HepG2 (cell line): Measurements from ENCODE around the gene SCMH1. TPM values are rescaled to one million over a fixed set of nuclear protein-coding genes. Genes with fewer than 3 reads are reported as not detected.

Experiments used
- EP300 ChIP-seq, 3 experiments: sonication (generic) in 1 of 3; formaldehyde crosslinking in 1 of 3; IDR thresholded peaks; 2 replicates each; pipeline versions ENCODE4 v1.5.1 to v1.6.1; 2011 to 2020; ENCODE audit warnings: low read depth in 2 of 3, low read length in 2 of 3, borderline replicate concordance in 1 of 3, improper control_type of control experiment in 1 of 3, mild to moderate bottlenecking in 1 of 3, missing genetic modification reagents in 1 of 3, moderate library complexity in 1 of 3
- FOXA1 ChIP-seq, 2 experiments: fragments of 450-650 bp in 1 of 2; sonication (generic) in 1 of 2; formaldehyde crosslinking in 1 of 2; IDR thresholded peaks; 2 replicates each; pipeline versions ENCODE4 v1.4.0 to v1.6.1; 2016 to 2020; ENCODE audit warnings: missing genetic modification reagents in 1 of 2
- JUND ChIP-seq: sonication (generic); formaldehyde crosslinking; IDR thresholded peaks from 2 replicates; pipeline ENCODE4 v1.8.0; 2022; ENCODE audit warnings: mild to moderate bottlenecking, missing genetic modification reagents
- MAFK ChIP-seq, 2 experiments: IDR thresholded peaks in 1 of 2; conservative IDR thresholded peaks in 1 of 2; 2 replicates each; pipeline ENCODE4 v1.6.1; 2011; ENCODE audit warnings: improper control_type of control experiment in 2 of 2, low read length in 2 of 2
- MED13 ChIP-seq: sonication (generic); formaldehyde crosslinking; IDR thresholded peaks from 2 replicates; pipeline ENCODE4 v1.5.0; 2020; ENCODE audit warnings: missing genetic modification reagents
- NFE2L1 ChIP-seq: sonication (generic); formaldehyde crosslinking; IDR thresholded peaks from 2 replicates; pipeline ENCODE4 v1.4.0; 2020; ENCODE audit warnings: missing genetic modification reagents, mild to moderate bottlenecking, borderline replicate concordance
- PHF21A ChIP-seq: sonication (generic); formaldehyde crosslinking; IDR thresholded peaks from 2 replicates; pipeline ENCODE4 v1.5.0; 2020; ENCODE audit warnings: mild to moderate bottlenecking, missing genetic modification reagents
- SCMH1 ChIP-seq: sonication (generic); formaldehyde crosslinking; IDR thresholded peaks from 2 replicates; pipeline ENCODE4 v1.9.0; 2021; ENCODE audit warnings: missing genetic modification reagents, mild to moderate bottlenecking, borderline replicate concordance
- TEAD2 ChIP-seq: sonication (generic); formaldehyde crosslinking; IDR thresholded peaks from 2 replicates; pipeline ENCODE4 v1.9.0; 2021; ENCODE audit warnings: missing genetic modification reagents
- ZBTB8A ChIP-seq: sonication (generic); formaldehyde crosslinking; IDR thresholded peaks from 2 replicates; pipeline ENCODE4 v1.4.0; 2020; ENCODE audit warnings: mild to moderate bottlenecking, low read depth, missing genetic modification reagents, borderline replicate concordance
- ZNF225 ChIP-seq: sonication (generic); formaldehyde crosslinking; IDR thresholded peaks from 2 replicates; pipeline ENCODE4 v1.4.0; 2020; ENCODE audit warnings: mild to moderate bottlenecking, missing genetic modification reagents
- ZNF530 ChIP-seq: sonication (generic); formaldehyde crosslinking; IDR thresholded peaks from 2 replicates; pipeline ENCODE4 v1.5.0; 2020; ENCODE audit warnings: low read depth, mild to moderate bottlenecking, missing genetic modification reagents
- ZNF747 ChIP-seq: sonication (generic); formaldehyde crosslinking; IDR thresholded peaks from 2 replicates; pipeline ENCODE4 v1.8.1; 2023; ENCODE audit warnings: missing genetic modification reagents, mild to moderate bottlenecking, borderline replicate concordance
- polyA plus RNA-seq, 8 experiments: library from polyadenylated mRNA; depleted of rRNA in 3 of 8; stranded (reverse) in 7 of 8; unstranded in 1 of 8; fragments of >200 nt; fragmentation: Illumina TruSeq in 4 of 8; extraction: Trizol in 4 of 8; gene quantifications; 2 replicates each; pipeline versions ENCODE4 v1.2.1 to v1.2.3, GENCODE V29; 2011 to 2016; ENCODE audit warnings: low read depth in 4 of 8, missing spikeins in 1 of 8, mixed read lengths in 1 of 8; ENCODE audit not compliant: insufficient read depth in 1 of 8
- total RNA-seq, 5 experiments: library from RNA; depleted of rRNA; stranded (reverse); fragments of >200 nt; fragmentation: Illumina TruSeq; extraction: Trizol; gene quantifications; 2 replicates each; pipeline ENCODE4 v1.2.3, GENCODE V29; 2016; ENCODE audit warnings: low read depth in 1 of 5
- TF ChIP-seq, protein P1 (sequence below): sonication (generic); formaldehyde crosslinking; IDR thresholded peaks from 2 replicates; pipeline ENCODE4 v1.4.0; 2020; ENCODE audit warnings: mild to moderate bottlenecking, missing genetic modification reagents
- TF ChIP-seq, protein P2 (sequence below): fragments of 450-650 bp; IDR thresholded peaks from 2 replicates; pipeline ENCODE4 v1.6.1; 2017
- TF ChIP-seq, protein P3 (sequence below): sonication (generic); formaldehyde crosslinking; IDR thresholded peaks from 2 replicates; pipeline ENCODE4 v1.8.0; 2022; ENCODE audit warnings: mild to moderate bottlenecking, missing genetic modification reagents, moderate library complexity
- TF ChIP-seq, protein P4 (sequence below): sonication (generic); formaldehyde crosslinking; IDR thresholded peaks from 2 replicates; pipeline ENCODE4 v1.5.0; 2020; ENCODE audit warnings: missing genetic modification reagents

The SCMH1 gene
- total and polyA plus RNA-seq, 2 of the 13 experiments (the other 11 are each of a cell fraction or from before 2014, with no cell fraction given), result 41.8 to 52.6 TPM

DNA sequence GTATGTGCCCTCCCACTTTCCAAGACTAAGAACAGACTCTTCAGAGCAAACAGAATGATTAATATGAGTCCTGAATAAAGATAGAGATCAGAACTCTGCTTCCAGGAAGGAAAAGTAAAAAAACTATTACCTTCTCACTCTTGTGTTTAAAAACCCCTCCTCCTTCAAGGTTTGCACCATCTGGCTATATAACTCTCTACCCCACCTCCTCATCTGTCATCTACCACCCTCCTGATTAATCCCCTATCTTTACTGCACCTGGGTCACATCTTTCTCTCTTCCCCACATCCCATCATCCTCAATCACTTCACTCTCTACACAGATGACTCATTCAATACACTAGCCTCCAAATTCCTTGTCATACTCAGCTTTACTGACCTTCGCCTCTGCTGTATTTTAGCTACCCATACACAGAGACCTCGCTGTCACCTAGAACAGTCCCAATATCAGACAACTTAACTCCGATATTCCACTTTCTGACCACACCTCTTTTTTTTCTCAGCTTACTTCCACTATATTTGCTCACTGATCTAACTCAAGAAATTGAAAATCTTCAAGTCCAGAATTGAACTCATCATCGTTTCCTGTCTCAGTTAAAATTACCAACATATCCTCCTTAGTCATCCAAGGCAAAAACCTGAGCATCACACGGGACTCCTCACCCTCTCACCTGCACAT is 3.7 kb downstream of the SCMH1 start (continued):
- TF ChIP-seq ZBTB8A (no peak), ZNF225 (CRISPR knock-in tag) (no peak), SCMH1 (CRISPR knock-in tag) (no peak), PHF21A (CRISPR knock-in tag) (no peak), JUND (peak; percentile 62; the same call in 1 of the 2 replicates), NFE2L1 (no peak), TEAD2 (CRISPR knock-in tag) (no peak), ZNF747 (CRISPR knock-in tag) (no peak), MAFK (conservative IDR thresholded peaks at IDR 0.05 in 1 of 2, IDR thresholded peaks at IDR 0.05 in 1 of 2; ENCODE audit: low read length in 2 of 2) (no peak), FOXA1 (IDR thresholded peaks at IDR 0.05) (no peak), FOXA1 (CRISPR knock-in tag; IDR thresholded peaks at IDR 0.05) (peak; percentile 63), ZNF530 (CRISPR knock-in tag) (no peak), MED13 (CRISPR knock-in tag) (no peak), EP300 (IDR thresholded peaks at IDR 0.05; ENCODE audit: low read depth in 2 of 2, low read length in 2 of 2) (peak in 1 of 2 experiments; percentile 15; a peak in 1 of 4 replicates), EP300 (CRISPR knock-in tag; IDR thresholded peaks at IDR 0.05; ENCODE audit: borderline replicate concordance) (no peak)
- TF ChIP-seq, protein P1, sequence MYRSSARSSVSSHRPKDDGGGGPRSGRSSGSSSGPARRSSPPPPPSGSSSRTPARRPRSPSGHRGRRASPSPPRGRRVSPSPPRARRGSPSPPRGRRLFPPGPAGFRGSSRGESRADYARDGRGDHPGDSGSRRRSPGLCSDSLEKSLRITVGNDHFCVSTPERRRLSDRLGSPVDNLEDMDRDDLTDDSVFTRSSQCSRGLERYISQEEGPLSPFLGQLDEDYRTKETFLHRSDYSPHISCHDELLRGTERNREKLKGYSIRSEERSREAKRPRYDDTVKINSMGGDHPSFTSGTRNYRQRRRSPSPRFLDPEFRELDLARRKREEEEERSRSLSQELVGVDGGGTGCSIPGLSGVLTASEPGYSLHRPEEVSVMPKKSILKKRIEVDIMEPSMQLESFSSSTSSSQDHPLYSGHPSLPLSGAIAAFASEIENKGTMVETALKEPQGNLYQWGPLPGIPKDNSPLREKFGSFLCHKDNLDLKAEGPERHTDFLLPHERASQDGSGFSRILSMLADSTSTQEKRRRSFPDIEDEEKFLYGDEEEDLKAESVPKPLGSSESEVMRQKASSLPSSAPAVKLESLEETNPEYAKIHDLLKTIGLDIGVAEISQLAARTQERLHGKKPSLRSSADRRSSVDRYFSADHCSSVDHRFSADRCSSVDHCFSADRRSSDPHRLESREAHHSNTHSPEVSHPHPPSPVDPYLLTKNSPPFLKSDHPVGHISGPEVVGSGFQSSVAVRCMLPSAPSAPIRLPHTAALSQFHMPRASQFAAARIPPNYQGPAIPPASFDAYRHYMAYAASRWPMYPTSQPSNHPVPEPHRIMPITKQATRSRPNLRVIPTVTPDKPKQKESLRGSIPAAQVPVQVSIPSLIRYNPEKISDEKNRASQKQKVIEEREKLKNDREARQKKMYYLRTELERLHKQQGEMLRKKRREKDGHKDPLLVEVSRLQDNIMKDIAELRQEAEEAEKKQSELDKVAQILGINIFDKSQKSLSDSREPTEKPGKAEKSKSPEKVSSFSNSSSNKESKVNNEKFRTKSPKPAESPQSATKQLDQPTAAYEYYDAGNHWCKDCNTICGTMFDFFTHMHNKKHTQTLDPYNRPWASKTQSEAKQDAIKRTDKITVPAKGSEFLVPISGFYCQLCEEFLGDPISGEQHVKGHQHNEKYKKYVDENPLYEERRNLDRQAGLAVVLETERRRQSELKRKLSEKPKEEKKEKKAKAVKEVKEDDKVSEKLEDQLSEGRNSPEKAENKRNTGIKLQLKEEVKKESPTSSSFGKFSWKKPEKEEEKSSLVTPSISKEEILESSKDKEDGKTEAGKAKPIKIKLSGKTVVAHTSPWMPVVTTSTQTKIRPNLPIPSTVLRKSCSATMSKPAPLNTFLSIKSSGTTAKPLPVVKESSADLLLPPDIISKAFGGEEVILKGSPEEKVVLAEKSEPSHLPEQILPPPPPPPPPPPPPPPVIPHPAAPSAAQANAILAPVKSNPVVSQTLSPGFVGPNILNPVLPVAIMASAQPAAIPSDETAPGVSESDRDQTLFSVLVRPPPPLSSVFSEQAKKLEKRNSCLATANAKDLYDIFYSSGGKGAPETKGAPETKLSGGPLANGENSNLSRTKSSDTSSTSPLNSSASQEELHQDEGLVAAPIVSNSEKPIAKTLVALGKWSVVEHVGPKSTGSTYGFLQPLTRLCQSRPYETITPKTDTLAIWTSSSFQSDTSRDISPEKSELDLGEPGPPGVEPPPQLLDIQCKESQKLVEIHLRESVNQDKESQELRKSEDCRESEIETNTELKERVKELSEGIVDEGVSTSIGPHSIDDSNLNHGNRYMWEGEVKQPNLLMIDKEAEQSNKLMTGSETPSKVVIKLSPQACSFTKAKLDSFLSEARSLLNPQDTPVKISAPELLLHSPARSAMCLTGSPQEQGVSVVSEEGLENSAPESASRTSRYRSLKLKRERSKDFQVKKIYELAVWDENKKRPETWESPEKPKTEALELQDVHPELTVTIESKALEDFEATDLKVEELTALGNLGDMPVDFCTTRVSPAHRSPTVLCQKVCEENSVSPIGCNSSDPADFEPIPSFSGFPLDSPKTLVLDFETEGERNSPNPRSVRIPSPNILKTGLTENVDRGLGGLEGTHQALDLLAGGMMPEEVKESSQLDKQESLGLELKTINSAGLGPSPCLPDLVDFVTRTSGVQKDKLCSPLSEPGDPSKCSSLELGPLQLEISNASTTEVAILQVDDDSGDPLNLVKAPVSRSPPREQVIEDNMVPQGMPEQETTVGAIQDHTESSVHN (CRISPR knock-in tag), result no peak
- TF ChIP-seq, protein P2, sequence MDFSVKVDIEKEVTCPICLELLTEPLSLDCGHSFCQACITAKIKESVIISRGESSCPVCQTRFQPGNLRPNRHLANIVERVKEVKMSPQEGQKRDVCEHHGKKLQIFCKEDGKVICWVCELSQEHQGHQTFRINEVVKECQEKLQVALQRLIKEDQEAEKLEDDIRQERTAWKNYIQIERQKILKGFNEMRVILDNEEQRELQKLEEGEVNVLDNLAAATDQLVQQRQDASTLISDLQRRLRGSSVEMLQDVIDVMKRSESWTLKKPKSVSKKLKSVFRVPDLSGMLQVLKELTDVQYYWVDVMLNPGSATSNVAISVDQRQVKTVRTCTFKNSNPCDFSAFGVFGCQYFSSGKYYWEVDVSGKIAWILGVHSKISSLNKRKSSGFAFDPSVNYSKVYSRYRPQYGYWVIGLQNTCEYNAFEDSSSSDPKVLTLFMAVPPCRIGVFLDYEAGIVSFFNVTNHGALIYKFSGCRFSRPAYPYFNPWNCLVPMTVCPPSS, result no peak
- TF ChIP-seq, protein P3, sequence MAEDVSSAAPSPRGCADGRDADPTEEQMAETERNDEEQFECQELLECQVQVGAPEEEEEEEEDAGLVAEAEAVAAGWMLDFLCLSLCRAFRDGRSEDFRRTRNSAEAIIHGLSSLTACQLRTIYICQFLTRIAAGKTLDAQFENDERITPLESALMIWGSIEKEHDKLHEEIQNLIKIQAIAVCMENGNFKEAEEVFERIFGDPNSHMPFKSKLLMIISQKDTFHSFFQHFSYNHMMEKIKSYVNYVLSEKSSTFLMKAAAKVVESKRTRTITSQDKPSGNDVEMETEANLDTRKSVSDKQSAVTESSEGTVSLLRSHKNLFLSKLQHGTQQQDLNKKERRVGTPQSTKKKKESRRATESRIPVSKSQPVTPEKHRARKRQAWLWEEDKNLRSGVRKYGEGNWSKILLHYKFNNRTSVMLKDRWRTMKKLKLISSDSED, result no peak
- TF ChIP-seq, protein P4, sequence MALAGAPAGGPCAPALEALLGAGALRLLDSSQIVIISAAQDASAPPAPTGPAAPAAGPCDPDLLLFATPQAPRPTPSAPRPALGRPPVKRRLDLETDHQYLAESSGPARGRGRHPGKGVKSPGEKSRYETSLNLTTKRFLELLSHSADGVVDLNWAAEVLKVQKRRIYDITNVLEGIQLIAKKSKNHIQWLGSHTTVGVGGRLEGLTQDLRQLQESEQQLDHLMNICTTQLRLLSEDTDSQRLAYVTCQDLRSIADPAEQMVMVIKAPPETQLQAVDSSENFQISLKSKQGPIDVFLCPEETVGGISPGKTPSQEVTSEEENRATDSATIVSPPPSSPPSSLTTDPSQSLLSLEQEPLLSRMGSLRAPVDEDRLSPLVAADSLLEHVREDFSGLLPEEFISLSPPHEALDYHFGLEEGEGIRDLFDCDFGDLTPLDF, result no peak
